ENCODE data around the gene SCRT2. TPM values are rescaled to one million over a fixed set of nuclear protein-coding genes. Genes with fewer than 3 reads are reported as not detected.

Gene SCRT2
- polyA plus RNA-seq, 3 donors from 2014 or later = not detected

DNA sequence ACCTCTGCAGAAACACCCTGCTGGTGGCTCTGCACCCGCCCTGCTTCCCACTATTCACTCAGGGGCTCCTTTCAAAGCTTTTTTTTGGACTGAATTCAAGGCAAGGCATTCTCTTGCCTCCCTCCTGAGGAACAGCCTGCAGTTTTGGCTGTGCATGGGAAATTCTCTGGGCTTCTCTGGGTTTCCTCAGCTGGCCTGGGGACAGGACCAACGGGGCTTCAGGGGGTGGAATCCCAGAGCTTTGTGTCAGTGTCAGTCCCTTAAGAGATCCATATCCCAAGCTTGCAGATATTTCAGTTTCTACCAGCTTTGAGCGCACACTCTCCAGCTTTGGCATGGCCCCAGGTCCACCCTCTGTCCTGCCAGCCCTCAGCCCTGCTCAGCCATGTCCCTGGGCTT lies 2.0 kb downstream of the SCRT2 start:
- Mint-ChIP-seq H3K27ac (no peak overlapping the region), H3K4me3 (no peak overlapping the region), H3K36me3 (peaks cover 0 to 4% (median 4%) of the 10 kb centered on the region in 3 donors), H3K9me3 (peaks cover 0 to 5% (median under 1%) of the 10 kb centered on the region in 6 donors), H3K27me3 (ENCODE audit: low read depth in 3 of 3) (peaks cover 21 to 34% (median 23%) of the 10 kb centered on the region in 3 donors), H3K4me1 (peaks cover 6 to 8% of the 10 kb centered on the region in 2 donors)
- DNase-seq = no peak

DNA sequence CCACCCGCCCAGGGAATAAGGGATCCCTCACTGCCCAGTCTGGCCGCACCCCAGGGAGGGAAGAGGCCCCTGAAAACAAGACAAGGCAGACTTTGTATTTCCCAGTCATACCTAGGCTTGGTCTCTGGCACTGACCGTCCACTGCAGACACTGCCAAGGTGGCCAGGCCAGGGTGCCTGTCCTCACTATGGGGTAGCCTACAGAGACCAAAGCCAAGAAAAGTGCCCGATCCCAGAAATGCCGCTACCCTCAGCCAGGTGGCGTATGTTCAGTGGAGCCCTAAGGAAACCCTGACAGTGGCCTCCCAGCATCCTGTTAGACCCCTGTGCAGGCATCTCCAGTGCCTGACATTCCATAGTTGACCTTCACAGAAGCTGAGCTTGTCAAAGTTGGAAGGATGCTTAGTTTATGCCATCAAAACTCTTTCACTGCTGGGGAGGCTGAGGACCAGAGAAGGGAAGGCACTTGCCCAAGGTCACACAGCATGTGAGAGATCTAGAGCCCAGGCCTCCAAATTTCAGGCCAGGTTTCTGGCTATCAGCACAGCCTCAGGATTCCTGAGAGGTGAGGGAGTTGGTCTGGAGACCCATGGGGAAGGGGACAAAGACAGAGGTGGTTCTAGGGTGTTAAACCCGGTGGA lies 2.5 kb downstream of the SCRT2 start:
- peaks cover 0 to 5% (median under 1%) of the 10 kb centered on the region in 6 donors for H3K9me3 Mint-ChIP-seq
- H3K36me3 Mint-ChIP-seq = peaks cover 0 to 4% (median 4%) of the 10 kb centered on the region in 3 donors
- H3K4me1 Mint-ChIP-seq = peaks cover 6 to 8% of the 10 kb centered on the region in 2 donors
- DNase-seq = no peak
- H3K27me3 Mint-ChIP-seq (ENCODE audit: low read depth in 3 of 3) = peaks cover 21 to 35% (median 23%) of the 10 kb centered on the region in 3 donors
- no peak overlapping the region for H3K4me3 Mint-ChIP-seq
- no peak overlapping the region for H3K27ac Mint-ChIP-seq

DNA sequence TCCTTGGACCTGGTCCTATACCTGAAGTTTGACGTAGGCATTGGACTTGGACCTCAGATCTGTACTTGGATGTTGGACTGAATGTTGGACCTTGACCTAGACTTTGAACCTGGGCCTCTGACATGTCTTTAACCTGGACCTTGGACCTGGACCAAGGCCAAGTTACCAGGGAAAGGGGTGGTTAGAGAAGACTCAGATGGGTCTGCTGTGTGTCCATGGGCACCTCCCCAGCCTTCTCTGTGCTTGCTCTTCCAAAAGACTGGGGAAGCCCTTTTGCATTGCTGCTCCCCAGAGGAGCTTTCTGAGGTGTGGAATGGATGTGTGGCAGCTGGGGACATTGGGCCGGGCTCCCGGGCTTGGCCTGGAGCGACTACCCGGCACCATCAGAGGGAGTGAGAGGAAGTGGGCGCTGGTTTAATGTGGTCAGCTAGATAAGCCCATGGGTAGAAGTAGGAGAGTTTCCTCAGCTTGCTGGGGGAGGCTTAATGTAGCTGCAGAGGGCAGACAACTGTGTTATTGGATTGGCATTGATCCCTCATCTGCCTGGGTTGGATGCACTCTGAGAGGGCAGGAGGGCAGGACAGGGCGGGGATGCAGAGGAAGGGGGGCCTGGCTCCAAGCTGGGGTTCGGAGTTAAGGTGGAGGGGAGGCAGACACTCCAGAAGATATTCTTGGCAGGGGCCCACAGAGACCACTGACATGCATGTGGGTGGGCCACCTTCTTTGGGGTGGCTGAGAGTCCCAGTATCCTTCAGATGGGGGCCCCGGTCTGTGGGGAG lies 4.2 kb downstream of the SCRT2 start:
- Mint-ChIP-seq H3K27ac (no peak overlapping the region), H3K4me1 (peaks cover 6 to 8% of the 10 kb centered on the region in 2 donors), H3K9me3 (peaks cover 0 to 5% (median under 1%) of the 10 kb centered on the region in 6 donors), H3K36me3 (peaks cover 0 to 4% (median 4%) of the 10 kb centered on the region in 3 donors), H3K4me3 (no peak overlapping the region), H3K27me3 (ENCODE audit: low read depth in 3 of 3) (peaks cover 18 to 32% (median 24%) of the 10 kb centered on the region in 3 donors)
- DNase-seq = no peak

DNA sequence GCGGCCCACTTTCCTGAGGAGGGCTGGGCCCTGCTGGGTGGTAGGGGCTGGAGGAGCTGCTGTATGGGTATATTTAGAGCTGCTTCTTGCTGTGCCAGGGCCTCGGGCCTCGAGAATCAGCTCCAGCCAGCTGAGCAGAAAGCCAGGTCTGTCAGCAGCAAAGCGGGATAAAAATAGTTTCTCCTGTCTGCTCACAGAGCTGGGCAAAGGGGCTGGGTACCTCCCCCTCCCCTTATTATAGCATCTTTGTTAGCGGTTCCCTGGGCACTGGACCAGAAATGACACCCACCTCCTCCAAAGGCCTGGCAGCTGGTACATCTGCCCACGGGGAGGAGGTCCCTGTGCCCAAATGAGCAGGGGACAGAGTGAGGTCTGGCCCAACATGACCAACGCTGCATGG lies 6.0 kb downstream of the SCRT2 start:
- Mint-ChIP-seq H3K27ac (no peak overlapping the region), H3K36me3 (no peaks in the 10 kb centered on the region), H3K9me3 (no peaks in the 10 kb centered on the region), H3K27me3 (ENCODE audit: low read depth in 3 of 3) (peaks cover 20 to 32% (median 21%) of the 10 kb centered on the region in 3 donors), H3K4me1 (peaks cover 0 to 3% of the 10 kb centered on the region in 2 donors), H3K4me3 (no peak overlapping the region)
- DNase-seq = no peak

DNA sequence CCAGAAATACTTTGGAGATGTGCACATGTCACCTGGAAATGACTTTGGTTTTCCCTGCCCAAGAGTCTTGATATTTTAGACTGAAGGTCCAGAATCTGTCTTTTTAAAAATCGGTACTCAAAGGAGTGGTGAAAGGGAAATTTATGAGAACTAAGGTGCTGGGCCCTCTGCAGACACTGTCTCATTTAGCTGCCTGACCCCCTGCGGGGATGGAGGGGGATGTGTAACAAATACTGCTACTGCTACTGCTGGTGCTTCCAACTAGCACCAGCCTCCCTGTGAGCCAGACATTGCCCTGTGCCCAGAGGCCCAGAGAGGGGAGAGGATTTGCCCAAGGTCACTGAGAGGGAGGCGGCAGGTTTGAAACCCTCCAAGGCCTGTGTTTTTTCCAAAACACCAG lies 7.0 kb downstream of the SCRT2 start:
- Mint-ChIP-seq H3K4me3 (no peak overlapping the region), H3K4me1 (peaks cover 0 to 2% of the 10 kb centered on the region in 2 donors), H3K36me3 (no peaks in the 10 kb centered on the region), H3K9me3 (no peaks in the 10 kb centered on the region), H3K27me3 (ENCODE audit: low read depth in 3 of 3) (peaks cover 13 to 26% (median 16%) of the 10 kb centered on the region in 3 donors), H3K27ac (no peak overlapping the region)
- DNase-seq = no peak

DNA sequence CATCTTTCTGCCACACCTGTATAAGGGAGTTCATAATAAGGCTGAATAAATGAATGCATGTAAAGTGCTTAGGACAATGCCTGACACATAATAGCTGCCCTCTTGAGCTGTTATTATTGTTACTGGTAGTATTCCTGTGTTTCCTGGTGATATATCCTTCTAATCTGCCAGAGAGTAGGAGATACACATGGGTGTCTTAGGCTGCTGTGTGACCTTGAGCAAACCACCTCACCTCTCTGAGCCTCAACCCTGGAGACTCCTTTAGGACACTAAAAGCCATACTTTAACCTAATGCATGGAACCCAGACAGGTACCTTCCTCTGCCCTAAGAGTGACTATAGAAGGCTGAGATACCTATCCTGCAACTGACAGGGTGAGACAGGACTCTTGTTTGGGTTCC lies 7.6 kb downstream of the SCRT2 start:
- Mint-ChIP-seq H3K36me3 (no peaks in the 10 kb centered on the region), H3K27ac (no peak overlapping the region), H3K4me1 (peaks cover 0 to 2% of the 10 kb centered on the region in 2 donors), H3K4me3 (no peak overlapping the region), H3K9me3 (no peaks in the 10 kb centered on the region), H3K27me3 (ENCODE audit: low read depth in 3 of 3) (peaks cover 15 to 24% (median 17%) of the 10 kb centered on the region in 3 donors)
- DNase-seq = no peak

DNA sequence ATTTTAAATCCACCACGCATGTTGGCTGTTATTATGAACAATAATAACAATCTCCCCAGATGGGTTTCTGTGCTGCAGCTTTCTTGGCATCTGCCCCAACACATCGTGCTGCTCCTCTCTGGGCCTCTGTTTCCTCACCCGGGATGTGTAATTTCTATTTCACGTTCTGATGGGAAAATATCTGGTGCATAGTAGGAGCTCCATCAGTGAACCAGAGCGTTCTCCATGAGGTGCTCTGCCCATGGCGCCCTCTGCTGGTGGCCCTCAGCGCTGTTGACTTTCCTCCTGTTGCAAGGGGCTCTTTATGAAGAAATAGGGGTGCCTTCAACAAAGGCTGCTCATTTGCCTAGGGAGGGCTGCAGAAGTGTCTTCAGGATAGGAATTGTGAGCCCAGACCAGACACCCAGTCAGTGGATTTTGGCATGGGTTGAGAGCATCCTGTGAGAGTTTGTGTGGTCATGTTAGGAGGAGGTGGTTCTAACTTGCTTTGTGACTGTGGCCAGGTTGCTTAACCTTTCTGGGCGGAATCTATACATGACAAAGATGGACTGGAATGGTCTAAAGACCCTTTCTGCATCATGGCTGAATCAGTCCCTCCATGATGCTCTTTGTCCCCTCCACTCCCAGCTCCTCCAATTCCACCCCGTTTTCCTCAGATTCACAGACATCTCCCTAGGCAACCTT lies 8.1 kb downstream of the SCRT2 start:
- DNase-seq = peak; percentile 31 to 47 (median 34)
- Mint-ChIP-seq H3K9me3 (no peaks in the 10 kb centered on the region), H3K4me1 (peaks cover 0 to 2% of the 10 kb centered on the region in 2 donors), H3K27ac (no peak overlapping the region), H3K4me3 (no peak overlapping the region), H3K27me3 (ENCODE audit: low read depth in 3 of 3) (peaks cover 20 to 26% (median 21%) of the 10 kb centered on the region in 3 donors), H3K36me3 (no peaks in the 10 kb centered on the region)

DNA sequence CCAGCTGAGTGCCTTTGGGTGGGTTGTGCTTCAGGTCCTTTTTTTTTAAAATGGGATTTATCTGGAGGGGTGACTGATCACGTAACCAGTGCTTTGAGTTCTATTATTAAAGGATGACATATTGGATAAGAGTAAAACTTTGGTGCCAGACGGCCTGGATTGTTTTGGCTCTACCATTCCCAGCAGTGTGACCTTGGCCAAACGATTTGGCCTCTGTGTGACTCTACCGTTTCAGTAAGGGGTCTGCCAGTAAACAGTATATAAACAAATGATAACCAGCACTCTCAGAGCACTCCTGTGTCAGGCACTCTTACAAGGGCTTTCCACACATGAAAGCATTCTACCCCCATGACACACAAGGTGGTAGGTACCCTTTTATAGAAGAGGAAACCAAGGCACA lies 8.7 kb downstream of the SCRT2 start:
- no peak for DNase-seq
- no peak overlapping the region for H3K4me3 Mint-ChIP-seq
- H3K36me3 Mint-ChIP-seq = no peaks in the 10 kb centered on the region
- H3K4me1 Mint-ChIP-seq = peaks cover 0 to under 1% of the 10 kb centered on the region in 2 donors
- H3K27ac Mint-ChIP-seq = no peak overlapping the region
- H3K27me3 Mint-ChIP-seq (ENCODE audit: low read depth in 3 of 3) = peaks cover 20 to 23% (median 20%) of the 10 kb centered on the region in 3 donors
- no peaks in the 10 kb centered on the region for H3K9me3 Mint-ChIP-seq

DNA sequence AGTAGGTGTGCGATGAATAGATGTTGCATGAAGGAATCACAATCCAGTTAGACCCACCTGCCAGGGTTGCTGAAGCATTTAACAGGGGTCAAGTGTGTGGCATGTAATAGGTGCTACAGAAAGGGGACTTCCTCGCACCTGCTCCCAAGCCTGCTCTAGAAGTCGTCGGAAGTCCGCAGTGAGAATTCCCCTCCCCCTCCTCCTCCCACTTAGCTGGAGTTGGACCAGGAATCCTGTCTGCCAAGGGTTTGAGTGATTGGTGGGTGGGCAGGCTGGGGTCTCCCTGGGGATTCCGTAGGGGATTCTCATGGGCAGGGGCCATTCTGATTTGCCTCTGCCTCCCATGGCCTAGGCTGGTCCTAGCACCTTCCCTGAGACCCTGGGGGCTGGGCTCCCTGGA lies 10.3 kb downstream of the SCRT2 start:
- no peaks in the 10 kb centered on the region for H3K4me1 Mint-ChIP-seq
- H3K9me3 Mint-ChIP-seq = no peaks in the 10 kb centered on the region
- no peak overlapping the region for H3K27ac Mint-ChIP-seq
- no peaks in the 10 kb centered on the region for H3K36me3 Mint-ChIP-seq
- H3K27me3 Mint-ChIP-seq (ENCODE audit: low read depth in 3 of 3) = peaks cover 16 to 31% (median 22%) of the 10 kb centered on the region in 3 donors
- H3K4me3 Mint-ChIP-seq = no peak overlapping the region
- no peak for DNase-seq

DNA sequence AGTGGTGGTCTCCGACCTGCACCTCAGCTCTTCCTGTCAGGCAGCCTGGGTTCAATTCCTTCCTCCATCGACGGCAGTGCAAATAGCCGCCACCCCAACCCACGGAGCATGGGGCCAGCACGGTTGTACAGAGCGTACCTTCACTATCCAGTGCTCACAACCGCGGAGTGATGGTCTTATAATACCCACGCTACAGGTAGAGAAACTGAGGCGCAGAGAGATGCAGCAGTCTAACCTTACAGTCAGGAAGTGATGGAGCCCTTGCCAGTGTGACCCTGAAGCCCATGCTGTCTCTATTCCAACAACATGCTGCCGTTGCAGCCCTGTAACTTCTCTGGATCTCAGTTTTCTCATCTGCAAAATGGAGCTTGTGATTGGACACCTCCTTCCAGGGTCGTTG lies 11.0 kb downstream of the SCRT2 start:
- DNase-seq = no peak
- no peaks in the 10 kb centered on the region for H3K4me1 Mint-ChIP-seq
- H3K4me3 Mint-ChIP-seq = peak overlapping the region in 1 of 5 donors; percentile 33
- no peaks in the 10 kb centered on the region for H3K36me3 Mint-ChIP-seq
- H3K9me3 Mint-ChIP-seq = no peaks in the 10 kb centered on the region
- peaks cover 14 to 31% (median 22%) of the 10 kb centered on the region in 3 donors for H3K27me3 Mint-ChIP-seq (ENCODE audit: low read depth in 3 of 3)
- H3K27ac Mint-ChIP-seq = no peak overlapping the region

DNA sequence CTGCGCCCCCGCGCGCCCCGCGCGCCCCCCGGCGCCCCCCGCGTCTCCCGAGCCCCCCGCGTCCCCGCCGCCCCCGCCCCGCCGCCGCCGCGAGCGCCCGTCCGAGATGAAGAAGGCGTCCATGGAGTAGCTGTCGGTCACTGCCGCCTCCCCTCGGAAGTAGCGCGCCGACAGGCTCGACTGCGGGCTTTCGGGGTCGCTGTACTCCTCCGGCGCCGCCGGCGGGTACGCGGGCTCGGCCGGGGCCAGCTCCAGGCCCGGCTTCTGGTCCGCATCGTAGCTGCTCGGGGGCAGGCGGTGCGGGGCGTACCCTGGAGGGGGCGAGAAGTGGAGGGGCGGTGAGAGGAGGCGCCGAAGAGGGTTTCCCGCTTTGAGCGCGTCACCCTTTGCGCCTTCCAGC lies 11.5 kb downstream of the SCRT2 start:
- H3K36me3 Mint-ChIP-seq = no peaks in the 10 kb centered on the region
- H3K9me3 Mint-ChIP-seq = no peaks in the 10 kb centered on the region
- H3K4me1 Mint-ChIP-seq = no peaks in the 10 kb centered on the region
- H3K4me3 Mint-ChIP-seq = no peak overlapping the region
- no peak for DNase-seq
- no peak overlapping the region for H3K27ac Mint-ChIP-seq
- peaks cover 14 to 31% (median 25%) of the 10 kb centered on the region in 3 donors for H3K27me3 Mint-ChIP-seq (ENCODE audit: low read depth in 3 of 3)

DNA sequence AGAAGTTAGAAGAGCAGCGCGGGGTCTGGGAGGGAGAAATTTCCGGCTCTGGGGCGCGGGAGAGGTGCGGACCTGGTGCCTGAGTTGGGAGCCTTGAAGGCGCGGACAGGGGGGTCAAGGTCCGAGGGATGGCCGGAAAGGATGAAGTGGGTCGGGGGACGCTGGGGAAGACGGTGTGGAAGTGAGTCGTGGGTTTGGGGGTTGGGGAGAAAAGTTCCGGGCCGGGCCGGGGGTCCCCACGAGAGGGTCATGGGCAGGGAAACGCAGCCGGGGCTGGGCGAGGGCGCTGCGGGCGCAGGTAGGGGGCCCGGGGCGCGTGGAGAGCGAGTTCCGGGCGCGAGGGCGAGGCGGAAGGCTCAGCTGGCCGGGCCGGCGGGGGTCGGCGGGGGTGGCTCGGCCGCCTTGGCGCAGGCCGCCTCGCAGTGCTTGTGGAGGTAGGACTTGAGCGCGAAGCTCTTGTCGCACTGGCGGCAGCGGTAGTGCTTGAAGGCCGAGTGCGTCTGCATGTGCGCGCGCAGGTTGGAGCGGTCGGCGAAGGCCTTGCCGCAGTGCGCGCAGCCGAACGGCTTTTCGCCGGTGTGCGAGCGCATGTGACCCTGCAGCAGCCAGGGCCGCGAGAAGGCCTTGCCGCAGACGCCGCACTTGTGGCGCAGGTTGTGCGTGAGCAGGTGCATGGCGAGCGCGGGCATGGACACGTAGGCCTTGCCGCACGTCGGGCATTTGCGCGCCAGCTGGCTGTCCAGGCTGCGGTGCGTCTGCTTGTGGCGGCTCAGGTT lies 12.1 kb downstream of the SCRT2 start:
- H3K27ac Mint-ChIP-seq = no peak overlapping the region
- H3K36me3 Mint-ChIP-seq = no peaks in the 10 kb centered on the region
- no peak for DNase-seq
- no peak overlapping the region for H3K4me3 Mint-ChIP-seq
- H3K4me1 Mint-ChIP-seq = no peaks in the 10 kb centered on the region
- H3K9me3 Mint-ChIP-seq = no peaks in the 10 kb centered on the region
- H3K27me3 Mint-ChIP-seq (ENCODE audit: low read depth in 3 of 3) = peaks cover 14 to 32% (median 25%) of the 10 kb centered on the region in 3 donors

Measured in immature natural killer cell (primary cell).